ENCODE results near the gene OBSCN. TPM values are rescaled to one million over a fixed set of nuclear protein-coding genes. Genes with fewer than 3 reads are reported as not detected.

The OBSCN gene
- total and polyA plus RNA-seq, 2 donors (not counting 1 experiment from before 2014, with no cell fraction given) = 10.0 to 63.9 TPM

- Mint-ChIP-seq H3K4me3 (no peak overlapping the region), H3K27me3 (no peaks in the 10 kb centered on the region), H3K4me1 (no peaks in the 10 kb centered on the region), H3K27ac (no peak overlapping the region), H3K9me3 (ENCODE audit: insufficient read depth) (no peaks in the 10 kb centered on the region)
- no peak overlapping the region for H3K4me2 ChIP-seq (replicated peaks; ENCODE audit: low read depth, low read length, poor library complexity, severe bottlenecking)
- H3K79me2 ChIP-seq (ENCODE audit: control insufficient read depth, insufficient read depth, low read length) = no peaks in the 10 kb centered on the region
- H2AFZ ChIP-seq (ENCODE audit: insufficient read depth, low read depth, low read length, poor library complexity, severe bottlenecking) = no peak overlapping the region
- 95% methylated on average over 28 of the region's 28 CpGs for WGBS (ENCODE audit: insufficient coverage)
- TF ChIP-seq EZH2 (IDR thresholded peaks at IDR 0.05; ENCODE audit: borderline replicate concordance, insufficient read depth, low read depth, low read length, poor library complexity, severe bottlenecking) (no peak), CTCF (IDR thresholded peaks at IDR 0.05) (no peak)
- no peaks in the 10 kb centered on the region for H3K9me3 ChIP-seq (ENCODE audit: control extremely low read depth in 1 of 3, control insufficient read depth in 2 of 3, insufficient read depth in 1 of 3, low read length in 2 of 3)
- H3K4me3 ChIP-seq (ENCODE audit: control extremely low read depth in 1 of 5, extremely low read depth in 1 of 5, insufficient read depth in 1 of 5, low read depth in 2 of 5, low read length in 4 of 5) = no peak overlapping the region
- DNase-seq (no peak), ATAC-seq (ENCODE audit: low read depth) (no peak)
- no peaks in the 10 kb centered on the region for H3K27me3 ChIP-seq (replicated peaks in 1 of 4; ENCODE audit: control extremely low read depth in 1 of 4, control insufficient read depth in 3 of 4, insufficient read depth in 4 of 4, low read length in 3 of 4)
- intact Hi-C loops (cut with micrococcal nuclease) = no loop called here
- no peak overlapping the region for H3K27ac ChIP-seq (ENCODE audit: low read length in 2 of 2)
- H4K20me1 ChIP-seq (ENCODE audit: control insufficient read depth, insufficient read depth, low read length, poor library complexity, severe bottlenecking) = no peaks in the 10 kb centered on the region
- CTCF ChIA-PET = no interaction called here
- no peak overlapping the region for H3K9ac ChIP-seq (ENCODE audit: low read length)
- H3K36me3 ChIP-seq (replicated peaks in 1 of 2; ENCODE audit: control extremely low read depth in 1 of 2, control insufficient read depth in 1 of 2, extremely low read depth in 1 of 2, insufficient read depth in 2 of 2, low read length in 1 of 2) = no peaks in the 10 kb centered on the region
- H3K4me1 ChIP-seq (ENCODE audit: control insufficient read depth in 2 of 2, insufficient read depth in 2 of 2, low read length in 2 of 2) = no peaks in the 10 kb centered on the region
- POLR2A ChIA-PET = no interaction called here
Observed at GRCh38 chr1:228286505-228287417, 78.9 kb downstream of the OBSCN start.
